ENCODE data around the gene STRBP. TPM values are rescaled to one million over a fixed set of nuclear protein-coding genes. Genes with fewer than 3 reads are reported as not detected.

The STRBP gene
- total and polyA plus RNA-seq, 9 of the 15 experiments (the other 6 are each of a cell fraction or from before 2014, with no cell fraction given): 27.7 to 84.0 (median 70.2) TPM

DNA sequence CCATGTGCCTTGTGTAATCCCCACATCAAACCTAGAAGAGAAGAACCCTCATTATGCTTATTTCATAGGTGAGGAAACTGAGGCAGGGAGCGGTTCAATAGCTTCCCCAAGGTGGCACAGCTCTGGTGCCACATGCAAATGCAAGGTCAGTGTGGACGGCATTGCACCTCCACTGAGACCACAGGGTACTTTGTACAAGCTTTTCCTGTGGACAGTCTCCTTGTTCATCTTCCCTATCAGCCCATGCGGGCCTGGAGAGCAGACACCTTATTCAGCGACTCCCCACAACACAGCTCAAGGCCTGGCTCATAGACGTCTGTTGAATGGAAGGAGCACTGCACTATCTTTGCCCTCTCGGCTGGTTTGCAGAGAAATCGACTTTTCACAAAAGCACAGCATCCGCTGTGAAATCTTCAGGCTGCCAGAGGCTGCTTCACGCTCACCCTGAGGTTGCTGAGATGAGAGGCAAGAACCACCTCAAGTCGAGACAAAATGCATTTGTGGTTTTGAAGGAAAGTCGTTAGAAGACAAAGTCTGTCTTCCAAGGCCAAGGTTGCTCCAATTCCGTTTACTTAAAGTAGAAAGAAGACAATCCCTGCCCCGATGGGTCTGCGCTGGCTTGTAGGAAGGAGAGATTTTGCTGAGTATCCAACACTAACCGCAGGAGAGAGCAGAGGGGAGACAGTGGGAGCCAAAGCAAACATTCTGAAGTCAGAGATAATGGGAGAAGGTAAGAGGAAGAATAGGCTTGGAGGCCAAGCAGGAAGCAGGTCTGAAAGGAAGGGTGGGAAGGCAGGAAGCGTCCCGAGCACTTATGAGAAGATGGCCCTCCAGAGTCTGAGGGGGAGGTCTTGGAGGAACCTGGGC lies 34.2 kb upstream of the STRBP start (continued):
- TF ChIP-seq, protein P1, sequence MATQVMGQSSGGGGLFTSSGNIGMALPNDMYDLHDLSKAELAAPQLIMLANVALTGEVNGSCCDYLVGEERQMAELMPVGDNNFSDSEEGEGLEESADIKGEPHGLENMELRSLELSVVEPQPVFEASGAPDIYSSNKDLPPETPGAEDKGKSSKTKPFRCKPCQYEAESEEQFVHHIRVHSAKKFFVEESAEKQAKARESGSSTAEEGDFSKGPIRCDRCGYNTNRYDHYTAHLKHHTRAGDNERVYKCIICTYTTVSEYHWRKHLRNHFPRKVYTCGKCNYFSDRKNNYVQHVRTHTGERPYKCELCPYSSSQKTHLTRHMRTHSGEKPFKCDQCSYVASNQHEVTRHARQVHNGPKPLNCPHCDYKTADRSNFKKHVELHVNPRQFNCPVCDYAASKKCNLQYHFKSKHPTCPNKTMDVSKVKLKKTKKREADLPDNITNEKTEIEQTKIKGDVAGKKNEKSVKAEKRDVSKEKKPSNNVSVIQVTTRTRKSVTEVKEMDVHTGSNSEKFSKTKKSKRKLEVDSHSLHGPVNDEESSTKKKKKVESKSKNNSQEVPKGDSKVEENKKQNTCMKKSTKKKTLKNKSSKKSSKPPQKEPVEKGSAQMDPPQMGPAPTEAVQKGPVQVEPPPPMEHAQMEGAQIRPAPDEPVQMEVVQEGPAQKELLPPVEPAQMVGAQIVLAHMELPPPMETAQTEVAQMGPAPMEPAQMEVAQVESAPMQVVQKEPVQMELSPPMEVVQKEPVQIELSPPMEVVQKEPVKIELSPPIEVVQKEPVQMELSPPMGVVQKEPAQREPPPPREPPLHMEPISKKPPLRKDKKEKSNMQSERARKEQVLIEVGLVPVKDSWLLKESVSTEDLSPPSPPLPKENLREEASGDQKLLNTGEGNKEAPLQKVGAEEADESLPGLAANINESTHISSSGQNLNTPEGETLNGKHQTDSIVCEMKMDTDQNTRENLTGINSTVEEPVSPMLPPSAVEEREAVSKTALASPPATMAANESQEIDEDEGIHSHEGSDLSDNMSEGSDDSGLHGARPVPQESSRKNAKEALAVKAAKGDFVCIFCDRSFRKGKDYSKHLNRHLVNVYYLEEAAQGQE (IDR thresholded peaks at IDR 0.05; ENCODE audit: borderline replicate concordance): no peak
- TF ChIP-seq, protein P1 (CRISPR knock-in tag; IDR thresholded peaks at IDR 0.05; ENCODE audit: low read depth): no peak
- TF ChIP-seq, protein P2, sequence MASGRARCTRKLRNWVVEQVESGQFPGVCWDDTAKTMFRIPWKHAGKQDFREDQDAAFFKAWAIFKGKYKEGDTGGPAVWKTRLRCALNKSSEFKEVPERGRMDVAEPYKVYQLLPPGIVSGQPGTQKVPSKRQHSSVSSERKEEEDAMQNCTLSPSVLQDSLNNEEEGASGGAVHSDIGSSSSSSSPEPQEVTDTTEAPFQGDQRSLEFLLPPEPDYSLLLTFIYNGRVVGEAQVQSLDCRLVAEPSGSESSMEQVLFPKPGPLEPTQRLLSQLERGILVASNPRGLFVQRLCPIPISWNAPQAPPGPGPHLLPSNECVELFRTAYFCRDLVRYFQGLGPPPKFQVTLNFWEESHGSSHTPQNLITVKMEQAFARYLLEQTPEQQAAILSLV (tag; IDR thresholded peaks at IDR 0.05): no peak
- TF ChIP-seq CCAR2 (IDR thresholded peaks at IDR 0.05; ENCODE audit: low read depth, low read length): no peak
- no peak for TF ChIP-seq USF2 (CRISPR knock-in tag; IDR thresholded peaks at IDR 0.05)
- TF ChIP-seq, protein P3, sequence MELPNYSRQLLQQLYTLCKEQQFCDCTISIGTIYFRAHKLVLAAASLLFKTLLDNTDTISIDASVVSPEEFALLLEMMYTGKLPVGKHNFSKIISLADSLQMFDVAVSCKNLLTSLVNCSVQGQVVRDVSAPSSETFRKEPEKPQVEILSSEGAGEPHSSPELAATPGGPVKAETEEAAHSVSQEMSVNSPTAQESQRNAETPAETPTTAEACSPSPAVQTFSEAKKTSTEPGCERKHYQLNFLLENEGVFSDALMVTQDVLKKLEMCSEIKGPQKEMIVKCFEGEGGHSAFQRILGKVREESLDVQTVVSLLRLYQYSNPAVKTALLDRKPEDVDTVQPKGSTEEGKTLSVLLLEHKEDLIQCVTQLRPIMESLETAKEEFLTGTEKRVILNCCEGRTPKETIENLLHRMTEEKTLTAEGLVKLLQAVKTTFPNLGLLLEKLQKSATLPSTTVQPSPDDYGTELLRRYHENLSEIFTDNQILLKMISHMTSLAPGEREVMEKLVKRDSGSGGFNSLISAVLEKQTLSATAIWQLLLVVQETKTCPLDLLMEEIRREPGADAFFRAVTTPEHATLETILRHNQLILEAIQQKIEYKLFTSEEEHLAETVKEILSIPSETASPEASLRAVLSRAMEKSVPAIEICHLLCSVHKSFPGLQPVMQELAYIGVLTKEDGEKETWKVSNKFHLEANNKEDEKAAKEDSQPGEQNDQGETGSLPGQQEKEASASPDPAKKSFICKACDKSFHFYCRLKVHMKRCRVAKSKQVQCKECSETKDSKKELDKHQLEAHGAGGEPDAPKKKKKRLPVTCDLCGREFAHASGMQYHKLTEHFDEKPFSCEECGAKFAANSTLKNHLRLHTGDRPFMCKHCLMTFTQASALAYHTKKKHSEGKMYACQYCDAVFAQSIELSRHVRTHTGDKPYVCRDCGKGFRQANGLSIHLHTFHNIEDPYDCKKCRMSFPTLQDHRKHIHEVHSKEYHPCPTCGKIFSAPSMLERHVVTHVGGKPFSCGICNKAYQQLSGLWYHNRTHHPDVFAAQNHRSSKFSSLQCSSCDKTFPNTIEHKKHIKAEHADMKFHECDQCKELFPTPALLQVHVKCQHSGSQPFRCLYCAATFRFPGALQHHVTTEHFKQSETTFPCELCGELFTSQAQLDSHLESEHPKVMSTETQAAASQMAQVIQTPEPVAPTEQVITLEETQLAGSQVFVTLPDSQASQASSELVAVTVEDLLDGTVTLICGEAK (IDR thresholded peaks at IDR 0.05): 0 out of 2 replicates have a peak, but pooled peaks have one; percentile 61
- TF ChIP-seq, protein P3 (CRISPR knock-in tag; IDR thresholded peaks at IDR 0.05): no peak

Measured in K562 (cell line).